CD4-positive, alpha-beta T cell treated with Interleukin-17A for 1 hour (primary cell): ENCODE data around the gene CLDND2.

Experiments used
- DNase-seq: peaks from one replicate; pipeline ENCODE4 v3.0.0-alpha.2; 2020

Gene CLDND2

GRCh38 chr19:51380379-51380778 is 11.6 kb upstream of the CLDND2 start:
- DNase-seq = no peak

GRCh38 chr19:51377422-51377821 is 8.6 kb upstream of the CLDND2 start:
- no peak for DNase-seq

- peak; percentile 48 for DNase-seq
Observed at GRCh38 chr19:51375504-51376221, 6.9 kb upstream of the CLDND2 start.

GRCh38 chr19:51372649-51373504 is 4.1 kb upstream of the CLDND2 start, which contains the start of gene NKG7:
Gene NKG7, minus strand, starts transcription at chr19:51372654. Its CDS starts 119 bp downstream, at chr19:51372535.
- peak; percentile 87 for DNase-seq

GRCh38 chr19:51372021-51372648 is 3.3 kb upstream of the CLDND2 start:
- no peak for DNase-seq

GRCh38 chr19:51371186-51371690 is 2.4 kb upstream of the CLDND2 start:
- no peak for DNase-seq

GRCh38 chr19:51370230-51370629 is 1.4 kb upstream of the CLDND2 start:
- no peak for DNase-seq

GRCh38 chr19:51367565-51368365 is 1.0 kb downstream of the CLDND2 start:
- peak; percentile 97 for DNase-seq

- peak; percentile 46 for DNase-seq
Observed at GRCh38 chr19:51367255-51367564, 1.6 kb downstream of the CLDND2 start.

GRCh38 chr19:51366389-51367254 is 2.2 kb downstream of the CLDND2 start:
- DNase-seq = peak; percentile 95

- no peak for DNase-seq
Observed at GRCh38 chr19:51365965-51366388, 2.8 kb downstream of the CLDND2 start, which contains the start of gene ETFB. Gene ETFB, minus strand, starts transcription at chr19:51366388. Its CDS starts 62 bp downstream, at chr19:51366326.

GRCh38 chr19:51365211-51365964 is 3.4 kb downstream of the CLDND2 start:
- DNase-seq = peak; percentile 39

GRCh38 chr19:51364200-51365106 is 4.3 kb downstream of the CLDND2 start:
- no peak for DNase-seq

GRCh38 chr19:51361239-51361638 is 7.6 kb downstream of the CLDND2 start:
- no peak for DNase-seq

GRCh38 chr19:51359294-51359693 is 9.5 kb downstream of the CLDND2 start:
- no peak for DNase-seq

- DNase-seq = no peak
Observed at GRCh38 chr19:51357952-51358351, 10.9 kb downstream of the CLDND2 start.

- no peak for DNase-seq
Observed at GRCh38 chr19:51356159-51356801, 12.5 kb downstream of the CLDND2 start.

GRCh38 chr19:51354742-51355148 is 14.1 kb downstream of the CLDND2 start:
- peak; percentile 45 for DNase-seq
